ENCODE measurements around the gene IFFO2. TPM values are rescaled to one million over a fixed set of nuclear protein-coding genes. Genes with fewer than 3 reads are reported as not detected.
A peak's percentile ranks its signal among the peaks of the same experiment; 100 is the strongest.

The IFFO2 gene
- total and polyA plus RNA-seq, 4 donors = 0.88 to 7.4 (median 3.0) TPM

DNA sequence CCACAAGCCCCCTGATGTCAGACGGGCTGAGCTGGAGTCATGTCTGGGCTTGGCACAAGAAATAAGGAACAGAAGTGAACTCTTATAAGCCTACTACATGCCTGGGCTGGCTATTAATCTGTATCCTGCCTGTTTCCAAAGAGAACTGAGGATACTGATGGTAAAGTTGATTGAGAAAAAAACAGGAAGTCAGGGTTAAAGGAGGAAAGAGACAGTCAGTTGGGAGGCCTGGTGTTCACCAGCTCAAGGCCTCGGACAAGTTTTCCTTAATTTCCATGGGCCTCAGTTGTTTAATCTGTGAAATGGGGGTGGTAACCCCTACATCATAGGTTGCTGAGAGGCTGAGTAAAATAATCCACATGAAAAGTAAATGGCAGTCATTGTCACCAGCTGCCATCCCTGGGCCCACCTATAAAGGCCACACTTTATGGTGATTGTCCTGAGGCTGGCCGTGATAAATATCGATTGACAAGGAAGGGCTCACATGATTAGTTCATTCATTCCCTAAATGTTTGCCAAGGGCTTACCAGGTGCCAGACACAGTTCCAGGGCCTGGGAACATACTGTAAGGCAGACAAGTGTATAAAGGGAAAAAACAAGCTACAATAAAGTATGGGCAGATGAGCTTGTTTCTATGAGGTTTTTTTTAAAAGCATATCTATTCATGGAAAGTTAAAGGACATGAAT is 57.0 kb downstream of the IFFO2 start:
- Histone ChIP-seq H3K27me3 (ENCODE audit: control insufficient read depth in 4 of 4, insufficient read depth in 4 of 4, low read length in 3 of 4) (no peaks in the 10 kb centered on the region), H3K9ac (ENCODE audit: low read depth in 1 of 2, low read length in 2 of 2) (peak overlapping the region in 1 of 2 donors; percentile 44), H3K36me3 (ENCODE audit: control insufficient read depth in 4 of 4, insufficient read depth in 3 of 4, low read depth in 1 of 4, low read length in 3 of 4) (peaks cover 3 to 16% (median 10%) of the 10 kb centered on the region in 4 donors), H3K4me3 (ENCODE audit: low read depth in 1 of 3, low read length in 3 of 3) (peak overlapping the region in 1 of 3 donors; percentile 88), H3K9me3 (ENCODE audit: control insufficient read depth in 4 of 4, low read length in 3 of 4) (no peaks in the 10 kb centered on the region), H3K27ac (ENCODE audit: low read depth in 1 of 2, low read length in 2 of 2) (peak overlapping the region; percentile 43 to 94), H3K4me1 (ENCODE audit: control insufficient read depth in 4 of 4, insufficient read depth in 4 of 4, low read length in 3 of 4) (peaks cover 21 to 69% (median 54%) of the 10 kb centered on the region in 4 donors)
- no peak for TF ChIP-seq CTCF (IDR thresholded peaks at IDR 0.05; ENCODE audit: low read depth, low read length, missing input control)
- TF ChIP-seq YY1 (IDR thresholded peaks at IDR 0.05) = peak; percentile 3
- no peak for DNase-seq (ENCODE audit: low spot score)
- 47% methylated on average over 4 of the region's 4 CpGs for WGBS

DNA sequence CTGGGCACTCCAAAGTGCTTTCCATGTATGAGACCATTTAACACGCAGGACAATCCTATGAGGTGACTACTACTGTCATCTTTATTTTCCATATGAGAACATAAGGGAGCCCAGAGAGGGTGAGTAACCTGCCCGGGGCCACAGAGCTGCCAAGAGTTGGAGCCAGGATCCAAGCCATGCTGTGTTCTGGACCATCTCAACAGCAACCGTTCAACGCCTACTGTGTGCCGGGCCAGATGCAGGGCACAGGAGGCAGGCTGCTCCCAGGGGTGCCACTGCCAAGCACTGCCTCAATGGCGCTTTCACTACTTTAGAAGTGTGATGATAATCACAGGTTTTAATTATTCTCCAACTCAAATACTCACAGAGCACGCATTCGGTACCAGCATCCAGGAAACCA is 57.9 kb downstream of the IFFO2 start:
- Histone ChIP-seq H3K27ac (ENCODE audit: low read depth in 1 of 2, low read length in 2 of 2) (no peak overlapping the region), H3K4me1 (ENCODE audit: control insufficient read depth in 4 of 4, insufficient read depth in 4 of 4, low read length in 3 of 4) (peaks cover 20 to 69% (median 52%) of the 10 kb centered on the region in 4 donors), H3K9ac (ENCODE audit: low read depth in 1 of 2, low read length in 2 of 2) (no peak overlapping the region), H3K9me3 (ENCODE audit: control insufficient read depth in 4 of 4, low read length in 3 of 4) (no peaks in the 10 kb centered on the region), H3K36me3 (ENCODE audit: control insufficient read depth in 4 of 4, insufficient read depth in 3 of 4, low read depth in 1 of 4, low read length in 3 of 4) (peaks cover 3 to 19% (median 10%) of the 10 kb centered on the region in 4 donors), H3K4me3 (ENCODE audit: low read depth in 1 of 3, low read length in 3 of 3) (no peak overlapping the region), H3K27me3 (ENCODE audit: control insufficient read depth in 4 of 4, insufficient read depth in 4 of 4, low read length in 3 of 4) (no peaks in the 10 kb centered on the region)
- no peak for DNase-seq (ENCODE audit: low spot score)
- WGBS = 94% methylated on average over 8 of the region's 8 CpGs
- TF ChIP-seq TAF1 (conservative IDR thresholded peaks at IDR 0.05) (no peak), FOXA2 (IDR thresholded peaks at IDR 0.05) (no peak), FOXA1 (IDR thresholded peaks at IDR 0.05) (no peak), RAD21 (IDR thresholded peaks at IDR 0.05) (no peak), NR2F2 (IDR thresholded peaks at IDR 0.05) (no peak), RXRA (IDR thresholded peaks at IDR 0.05) (no peak), HNF4G (IDR thresholded peaks at IDR 0.05) (no peak), ZBTB33 (IDR thresholded peaks at IDR 0.05) (no peak), JUND (IDR thresholded peaks at IDR 0.05) (no peak), YY1 (IDR thresholded peaks at IDR 0.05) (no peak), ATF3 (IDR thresholded peaks at IDR 0.05) (no peak), SP1 (IDR thresholded peaks at IDR 0.05) (no peak)

DNA sequence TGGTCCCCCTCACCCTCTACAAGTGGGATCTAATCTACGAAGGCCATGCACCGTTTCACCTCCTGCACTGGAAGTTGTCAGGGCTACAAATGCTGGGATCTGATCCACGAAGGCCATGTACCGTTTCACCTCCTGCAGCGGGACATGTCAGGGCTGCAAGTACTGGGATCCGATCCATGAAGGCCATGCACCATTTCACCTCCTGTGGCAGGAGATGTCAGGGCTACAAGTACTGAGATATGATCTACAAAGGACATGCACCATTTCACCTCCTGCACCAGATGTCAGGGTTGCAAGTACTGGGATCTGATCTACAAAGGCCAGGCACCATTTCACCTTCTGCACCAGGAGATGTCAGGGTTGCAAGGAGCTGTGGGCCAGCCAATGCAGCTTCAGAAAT is 61.2 kb downstream of the IFFO2 start:
- no peaks in the 10 kb centered on the region for H3K27me3 ChIP-seq (ENCODE audit: control insufficient read depth in 4 of 4, insufficient read depth in 4 of 4, low read length in 3 of 4)
- no peak for DNase-seq (ENCODE audit: low spot score)
- TF ChIP-seq SP1 (IDR thresholded peaks at IDR 0.05) = no peak
- TF ChIP-seq HNF4A (conservative IDR thresholded peaks at IDR 0.05) = no peak
- no peak for TF ChIP-seq HNF4G (IDR thresholded peaks at IDR 0.05)
- no peak for TF ChIP-seq YY1 (IDR thresholded peaks at IDR 0.05)
- no peak for TF ChIP-seq REST (IDR thresholded peaks at IDR 0.05)
- no peak for TF ChIP-seq TAF1 (conservative IDR thresholded peaks at IDR 0.05)
- TF ChIP-seq CTCF (IDR thresholded peaks at IDR 0.05; ENCODE audit: low read depth, low read length, missing input control) = no peak
- TF ChIP-seq EGR1 (IDR thresholded peaks at IDR 0.05; ENCODE audit: low read depth in 2 of 2) = no peak
- 48% methylated on average over 6 of the region's 6 CpGs for WGBS
- peaks cover 3 to 19% (median 10%) of the 10 kb centered on the region in 4 donors for H3K36me3 ChIP-seq (ENCODE audit: control insufficient read depth in 4 of 4, insufficient read depth in 3 of 4, low read depth in 1 of 4, low read length in 3 of 4)
- H3K9ac ChIP-seq (ENCODE audit: low read depth in 1 of 2, low read length in 2 of 2) = no peak overlapping the region
- H3K4me3 ChIP-seq (ENCODE audit: low read depth in 1 of 3, low read length in 3 of 3) = no peak overlapping the region
- H3K27ac ChIP-seq (ENCODE audit: low read depth in 1 of 2, low read length in 2 of 2) = peak overlapping the region in 1 of 2 donors; percentile 20
- peaks cover 20 to 79% (median 63%) of the 10 kb centered on the region in 4 donors for H3K4me1 ChIP-seq (ENCODE audit: control insufficient read depth in 4 of 4, insufficient read depth in 4 of 4, low read length in 3 of 4)
- no peaks in the 10 kb centered on the region for H3K9me3 ChIP-seq (ENCODE audit: control insufficient read depth in 4 of 4, low read length in 3 of 4)

Measured in liver (tissue), 9 donors.